Cardiac fibroblast (primary cell): ENCODE results near the gene CRYZL1.

ENCODE experiments used
- DNase-seq, 2 donors: peaks; one replicate each; pipeline versions ENCODE4 v3.0.0 to v3.0.0-alpha.2; 2010; ENCODE audit warnings: low read depth in 2 of 2
- H3K4me3 ChIP-seq, 2 donors: replicated peaks in 1 of 2; 1 replicate in 1 of 2; 2 replicates in 1 of 2; pipeline ENCODE4 v1.5.1; 2011; ENCODE audit warnings: low read depth in 2 of 2, low read length in 2 of 2, mild to moderate bottlenecking in 2 of 2, moderate library complexity in 1 of 2
- TF ChIP-seq, protein P1 (sequence below): IDR thresholded peaks from one replicate; pipeline ENCODE4 v1.5.1; 2011; ENCODE audit warnings: low read depth, mild to moderate bottlenecking, low read length, inconsistent platforms

The CRYZL1 gene

GRCh38 chr21:33673473-33673872 is 31.9 kb upstream of the CRYZL1 start:
- DNase-seq, result no peak
- no peak overlapping the region for H3K4me3 ChIP-seq
- TF ChIP-seq, protein P1, sequence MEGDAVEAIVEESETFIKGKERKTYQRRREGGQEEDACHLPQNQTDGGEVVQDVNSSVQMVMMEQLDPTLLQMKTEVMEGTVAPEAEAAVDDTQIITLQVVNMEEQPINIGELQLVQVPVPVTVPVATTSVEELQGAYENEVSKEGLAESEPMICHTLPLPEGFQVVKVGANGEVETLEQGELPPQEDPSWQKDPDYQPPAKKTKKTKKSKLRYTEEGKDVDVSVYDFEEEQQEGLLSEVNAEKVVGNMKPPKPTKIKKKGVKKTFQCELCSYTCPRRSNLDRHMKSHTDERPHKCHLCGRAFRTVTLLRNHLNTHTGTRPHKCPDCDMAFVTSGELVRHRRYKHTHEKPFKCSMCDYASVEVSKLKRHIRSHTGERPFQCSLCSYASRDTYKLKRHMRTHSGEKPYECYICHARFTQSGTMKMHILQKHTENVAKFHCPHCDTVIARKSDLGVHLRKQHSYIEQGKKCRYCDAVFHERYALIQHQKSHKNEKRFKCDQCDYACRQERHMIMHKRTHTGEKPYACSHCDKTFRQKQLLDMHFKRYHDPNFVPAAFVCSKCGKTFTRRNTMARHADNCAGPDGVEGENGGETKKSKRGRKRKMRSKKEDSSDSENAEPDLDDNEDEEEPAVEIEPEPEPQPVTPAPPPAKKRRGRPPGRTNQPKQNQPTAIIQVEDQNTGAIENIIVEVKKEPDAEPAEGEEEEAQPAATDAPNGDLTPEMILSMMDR, result no peak

DNA sequence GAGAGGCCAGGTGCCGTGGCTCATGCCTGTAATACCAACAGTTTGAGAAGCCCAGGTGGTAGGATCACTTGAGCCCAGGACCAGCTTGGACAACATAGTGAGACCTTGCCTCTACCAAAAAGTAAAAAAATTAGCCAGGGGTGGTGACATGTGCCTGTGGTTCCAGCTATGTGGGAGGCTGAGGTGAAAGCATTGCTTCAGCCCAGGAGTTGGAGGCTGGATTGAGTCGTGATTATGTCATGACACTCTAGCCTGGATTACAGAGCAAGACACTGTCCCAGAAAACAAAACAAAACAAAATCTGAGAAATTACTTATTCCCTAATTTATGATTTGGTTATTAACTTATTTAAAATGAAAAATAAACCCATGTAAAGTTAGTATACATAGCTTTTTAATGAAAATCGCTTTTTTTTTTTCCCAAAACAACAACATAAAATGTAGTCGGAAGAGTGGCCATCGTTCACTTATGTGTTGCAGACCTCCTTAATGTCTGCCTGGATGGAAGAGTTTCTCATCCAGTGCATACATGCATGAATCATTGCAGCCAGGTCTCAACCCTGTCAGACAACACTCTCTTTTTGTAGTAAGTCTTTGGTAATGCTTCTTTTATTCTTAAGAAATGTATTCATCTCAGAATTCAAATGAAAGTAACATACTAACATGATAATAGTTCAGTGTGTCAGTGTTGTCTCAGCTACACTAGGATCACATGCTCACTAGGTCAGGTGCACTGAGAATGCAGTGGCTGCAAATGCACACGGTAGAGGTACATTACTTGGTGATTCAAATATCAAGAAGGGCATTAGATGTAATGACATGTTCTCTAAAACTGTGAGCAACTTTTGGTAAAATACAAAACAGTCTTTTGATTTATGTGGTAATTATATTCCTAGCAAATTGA is 28.8 kb upstream of the CRYZL1 start:
- TF ChIP-seq, protein P1, result no peak
- no peak for DNase-seq
- no peak overlapping the region for H3K4me3 ChIP-seq

DNA sequence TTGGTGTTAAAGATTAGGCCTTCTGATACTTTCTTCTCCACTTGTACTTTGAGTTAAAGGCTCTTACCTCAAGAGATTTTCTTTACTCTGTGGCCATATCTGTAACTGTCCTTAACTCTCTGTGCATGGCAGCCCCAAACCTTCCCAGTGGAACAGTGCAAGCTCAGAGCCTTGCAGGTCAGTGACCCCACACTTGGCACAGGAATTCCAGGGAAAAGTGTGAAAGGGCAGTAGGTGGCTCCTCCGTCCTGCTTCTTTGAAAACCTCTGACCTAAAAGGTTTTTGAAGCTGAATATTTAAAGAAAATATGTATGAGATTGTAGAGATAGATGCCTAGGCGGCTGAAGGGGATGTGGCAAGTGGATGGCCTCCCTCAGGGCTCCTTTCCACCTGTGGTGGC is 27.1 kb upstream of the CRYZL1 start:
- no peak overlapping the region for H3K4me3 ChIP-seq
- DNase-seq, result no peak
- TF ChIP-seq, protein P1, result no peak

DNA sequence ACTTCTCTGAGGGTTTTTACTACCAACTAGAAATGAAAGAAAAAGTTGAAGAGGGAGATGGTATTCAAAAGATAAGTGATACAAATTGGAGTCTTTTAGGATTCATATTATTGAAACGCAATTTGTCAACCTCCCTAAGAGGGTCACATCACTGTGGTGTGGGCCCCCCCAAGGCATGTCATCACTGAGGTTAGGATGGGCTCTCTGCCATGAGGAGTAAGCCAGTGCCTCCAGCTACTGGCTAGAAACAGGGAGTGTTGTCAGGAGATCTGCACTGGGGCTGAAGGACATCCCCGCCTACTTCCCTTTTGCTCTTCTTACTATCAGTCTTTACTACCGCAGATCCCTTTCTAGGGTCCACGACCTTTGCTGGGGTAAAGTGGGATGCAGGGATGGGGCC is 26.6 kb upstream of the CRYZL1 start:
- TF ChIP-seq, protein P1, result no peak
- H3K4me3 ChIP-seq, result no peak overlapping the region
- DNase-seq, result peak; percentile 35 to 50

DNA sequence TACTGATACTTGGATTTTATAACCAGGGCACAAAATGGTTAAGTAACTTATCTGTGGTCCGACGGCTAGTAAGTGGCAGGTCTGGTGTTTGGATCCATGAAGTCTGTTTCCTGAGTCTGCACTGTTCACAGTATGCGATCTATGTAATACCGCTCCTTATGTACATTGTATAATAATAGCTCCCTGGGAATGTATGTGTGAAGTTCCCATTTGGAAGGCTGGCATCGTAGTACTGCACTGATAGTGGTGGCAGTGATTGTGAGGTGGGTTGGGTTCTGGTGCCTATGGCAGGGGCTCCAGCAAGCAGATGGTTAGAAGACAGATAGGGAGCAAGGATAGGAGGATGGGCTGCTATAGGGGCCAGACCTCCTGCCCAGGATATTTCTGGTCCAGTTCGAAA is 26.1 kb upstream of the CRYZL1 start:
- TF ChIP-seq, protein P1, result no peak
- DNase-seq, result no peak

GRCh38 chr21:33666153-33666552 is 24.6 kb upstream of the CRYZL1 start:
- TF ChIP-seq, protein P1, result no peak
- no peak overlapping the region for H3K4me3 ChIP-seq
- DNase-seq, result peak in 1 of 2 donors; percentile 53

More for the DNA sequence above, 26.1 kb upstream of the CRYZL1 start:
- H3K4me3 ChIP-seq, result no peak overlapping the region
